ENCODE measurements around the gene STX10. TPM values are rescaled to one million over a fixed set of nuclear protein-coding genes. Genes with fewer than 3 reads are reported as not detected.

STX10 gene, protein sequence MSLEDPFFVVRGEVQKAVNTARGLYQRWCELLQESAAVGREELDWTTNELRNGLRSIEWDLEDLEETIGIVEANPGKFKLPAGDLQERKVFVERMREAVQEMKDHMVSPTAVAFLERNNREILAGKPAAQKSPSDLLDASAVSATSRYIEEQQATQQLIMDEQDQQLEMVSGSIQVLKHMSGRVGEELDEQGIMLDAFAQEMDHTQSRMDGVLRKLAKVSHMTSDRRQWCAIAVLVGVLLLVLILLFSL
- total RNA-seq: 51.0 and 62.9 TPM in 2 replicates

GRCh38 chr19:13150187-13150930 lies at the start of gene STX10, which contains the start of gene IER2:
Gene STX10 (minus strand): TSS chr19:13150375. CDS start chr19:13150173, 202 bp downstream.
Gene IER2 (plus strand): TSS chr19:13150411. CDS start chr19:13153187, 2,776 bp downstream.

DNA sequence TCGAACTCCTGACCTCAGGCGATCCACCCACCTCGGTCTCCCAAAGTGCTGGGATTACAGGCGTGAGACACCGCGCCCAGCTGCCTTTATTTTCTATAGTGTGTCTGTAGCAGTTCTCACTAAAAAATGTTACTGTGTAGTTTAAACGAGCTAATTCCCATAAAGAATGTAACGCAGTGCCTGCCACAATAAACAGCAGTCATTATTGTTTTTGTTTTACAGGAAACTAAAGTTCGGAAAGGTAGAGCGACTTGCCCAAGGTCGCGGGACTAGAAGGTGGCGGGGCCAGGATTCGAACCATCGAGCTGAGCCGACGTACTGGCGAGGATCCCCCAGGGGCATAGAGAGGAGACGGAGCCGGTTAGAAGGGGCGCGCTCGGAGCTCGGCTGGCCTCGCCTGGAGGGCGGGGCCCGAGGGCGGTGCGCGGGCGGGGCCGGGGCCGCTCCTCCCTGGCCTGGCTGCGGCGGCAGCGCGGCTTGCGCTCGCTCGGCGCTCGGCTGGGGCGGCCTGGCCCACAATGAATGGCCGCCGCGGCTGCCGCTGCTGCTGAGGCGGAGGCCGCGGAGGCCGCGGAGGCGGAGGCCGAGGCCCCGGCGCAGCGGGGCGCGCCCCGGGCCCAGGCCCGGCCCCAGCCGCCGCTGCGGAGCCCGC lies 32.3 kb downstream of the STX10 start, which contains the start of gene NACC1:
TSS of gene NACC1 (plus strand) at position 493 of the 652 bp plus-strand sequence. CDS start 16,944 bp downstream, outside the sequence.

DNA sequence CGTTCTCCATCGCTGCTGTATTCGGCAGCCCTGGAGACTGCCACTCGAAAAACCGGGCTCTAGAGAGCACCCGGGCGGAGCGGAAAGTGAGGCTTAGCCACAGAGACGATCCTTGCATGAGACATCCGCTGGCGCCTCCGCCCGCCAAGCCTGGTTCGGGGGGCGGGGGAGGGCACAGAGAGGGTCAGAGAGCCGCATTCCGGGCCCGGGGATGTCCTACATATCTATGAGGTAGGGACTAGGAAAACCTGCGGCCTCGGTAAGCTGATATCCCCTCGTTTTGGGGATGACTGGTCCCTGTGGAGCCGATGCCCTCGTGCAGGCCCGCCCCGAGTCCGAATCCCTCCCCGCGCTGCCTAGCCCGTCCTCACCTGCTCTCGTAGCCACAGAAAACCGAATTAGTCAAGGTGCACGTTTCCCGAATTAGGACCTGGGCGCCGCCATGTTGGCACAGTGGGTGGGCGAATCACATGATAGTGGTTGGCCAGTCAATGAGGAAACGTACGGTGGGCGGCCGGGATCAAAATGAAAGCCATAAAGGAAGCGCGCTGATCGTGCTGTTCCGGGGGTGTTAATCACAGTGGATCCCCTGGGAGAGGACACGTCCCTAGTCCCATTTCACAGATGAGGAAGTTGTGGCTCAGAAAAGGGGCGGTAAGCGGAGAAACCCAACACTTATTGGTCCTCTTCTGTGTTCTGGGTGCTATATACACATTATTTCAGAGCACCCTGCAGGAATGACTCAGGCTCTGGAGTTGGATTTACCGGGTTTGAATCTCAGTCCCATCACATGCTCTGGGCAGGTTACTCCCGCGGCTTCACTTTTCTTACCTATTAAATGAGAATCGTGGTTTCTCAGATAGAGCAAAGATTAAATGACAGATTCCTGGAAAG lies 33.6 kb downstream of the STX10 start, which contains the start of gene TRMT1:
TSS of gene TRMT1 (minus strand) at position 459 of the 894 bp plus-strand sequence. CDS start at position 118, 341 bp downstream.

DNA sequence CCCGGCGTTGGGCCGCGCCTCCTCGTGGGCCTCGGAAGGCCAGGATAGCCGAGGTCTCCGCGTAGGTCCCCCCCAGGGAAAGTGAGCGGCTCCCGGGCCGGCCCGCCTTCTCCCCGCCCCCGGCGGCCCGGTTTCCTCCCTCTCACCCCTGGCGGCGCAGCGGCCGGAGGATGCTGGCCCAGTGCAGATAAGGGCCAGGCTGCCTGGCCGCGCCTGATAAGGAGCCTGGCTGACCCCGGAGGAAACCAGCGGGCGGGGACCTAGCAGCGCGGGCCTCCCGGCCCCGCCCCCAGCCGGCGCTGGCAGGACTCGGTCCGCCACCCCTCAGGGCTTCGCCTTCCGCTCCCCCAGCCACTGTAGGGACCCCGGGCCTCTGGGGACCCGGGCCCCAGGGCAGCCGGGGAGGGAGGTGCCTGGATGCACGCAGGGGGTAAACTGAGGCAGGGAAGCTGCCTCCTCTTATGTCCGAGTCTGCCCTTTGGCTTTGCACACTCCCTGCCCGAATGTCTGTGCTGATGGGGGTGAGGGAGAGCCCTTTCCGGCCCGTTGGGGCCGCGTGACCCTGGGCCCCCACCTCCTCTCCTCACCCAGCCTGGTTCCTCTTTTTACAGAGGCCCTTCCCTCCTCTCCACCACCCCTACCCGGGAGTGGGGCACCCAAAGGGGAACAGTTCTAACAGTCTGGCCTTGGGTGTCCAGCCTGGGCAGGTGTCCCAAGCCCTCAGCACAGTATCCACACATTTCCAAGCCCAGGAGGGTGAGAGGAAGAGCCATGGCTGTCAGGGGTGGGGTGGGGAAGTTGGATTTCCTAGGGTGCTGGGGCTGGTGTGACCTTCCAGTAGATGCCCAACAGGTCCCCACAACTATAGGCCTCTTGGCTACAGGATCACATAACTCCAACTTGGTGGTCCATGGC lies 47.3 kb downstream of the STX10 start, which contains the start of gene LYL1:
TSS of gene LYL1 (minus strand) at position 193 of the 915 bp plus-strand sequence. CDS start 1,687 bp downstream, outside the sequence.

Other genes starting within 250 kb of the STX10 start
- gene SYCE2, start 231.1 kb downstream of the STX10 start, total RNA-seq: 0.39 TPM in 1 of 2 replicates, not detected in the other
- 47.1 and 54.3 TPM in 2 replicates for gene FARSA, start 216.7 kb downstream of the STX10 start, total RNA-seq
- gene CALR, start 211.8 kb downstream of the STX10 start, total RNA-seq: 1,956 and 2,934 TPM in 2 replicates
- 61.2 and 89.9 TPM in 2 replicates for gene RAD23A, start 204.5 kb downstream of the STX10 start, total RNA-seq
- 13.0 and 18.3 TPM in 2 replicates for gene GADD45GIP1, start 193.2 kb downstream of the STX10 start, total RNA-seq
- 0.11 TPM in 1 of 2 replicates, not detected in the other for gene DAND5, start 180.8 kb downstream of the STX10 start, total RNA-seq
- gene NFIX, start 154.9 kb downstream of the STX10 start, total RNA-seq: 2.6 and 5.9 TPM in 2 replicates
- 3.1 and 3.5 TPM in 2 replicates for gene LYL1, start 47.5 kb downstream of the STX10 start, total RNA-seq
- 22.8 and 34.9 TPM in 2 replicates for gene TRMT1, start 33.6 kb downstream of the STX10 start, total RNA-seq
- 58.1 and 69.6 TPM in 2 replicates for gene NACC1, start 32.1 kb downstream of the STX10 start, total RNA-seq
- gene IER2, start within 50 bp of the STX10 start, total RNA-seq: 38.8 and 55.7 TPM in 2 replicates

Measured in placental epithelial cell (primary cell).